T-helper 2 cell treated with Interferon-gamma antibody and Interleukin-4, amounts not matched to agents 100 ng/mL and 5 ng/mL, for 36 hours (primary cell): ENCODE measurements around the gene WDCP. TPM values are rescaled to one million over a fixed set of nuclear protein-coding genes. Genes with fewer than 3 reads are reported as not detected.
"Not testable (repeated sequence)": the region's sequence is repeated elsewhere in the genome, so short reads cannot be mapped to it uniquely, and the experiment has no call there.

Source experiments
- intact Hi-C: fragments of 100-400 bp; cut with micrococcal nuclease; formaldehyde crosslinking; loops from one replicate; pipeline ENCODE4 v1.15.1; 2023
- total RNA-seq: library from RNA; stranded (reverse); gene quantifications from 2 replicates; pipeline ENCODE4 v1.2.3, GENCODE V29; 2022

WDCP gene
- total RNA-seq, 1 donor from 2014 or later = 22.3 TPM

- intact Hi-C loops = no loop called here
Observed at GRCh38 chr2:24024996-24025663, 22.1 kb downstream of the WDCP start.

DNA sequence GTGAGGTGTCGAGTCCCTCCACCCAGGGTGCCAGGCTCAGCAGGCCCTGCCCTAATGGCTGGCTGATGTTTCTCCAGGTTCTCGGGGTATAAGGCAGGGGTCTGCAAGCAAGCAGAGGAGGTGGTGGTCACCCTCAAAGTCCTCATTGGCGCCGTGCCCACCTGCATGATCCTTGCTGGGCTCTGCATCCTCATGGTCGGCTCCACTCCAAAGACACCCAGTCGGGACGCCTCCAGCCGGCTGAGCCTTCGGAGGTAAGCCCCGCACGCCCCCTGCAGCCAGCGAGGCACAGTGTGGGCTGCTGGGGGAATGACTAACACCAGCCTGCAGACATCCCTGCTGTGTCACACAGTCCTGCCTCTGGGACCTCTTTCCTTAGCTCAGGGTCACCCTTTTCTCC lies 23.2 kb downstream of the WDCP start:
- intact Hi-C loops = no loop called here

DNA sequence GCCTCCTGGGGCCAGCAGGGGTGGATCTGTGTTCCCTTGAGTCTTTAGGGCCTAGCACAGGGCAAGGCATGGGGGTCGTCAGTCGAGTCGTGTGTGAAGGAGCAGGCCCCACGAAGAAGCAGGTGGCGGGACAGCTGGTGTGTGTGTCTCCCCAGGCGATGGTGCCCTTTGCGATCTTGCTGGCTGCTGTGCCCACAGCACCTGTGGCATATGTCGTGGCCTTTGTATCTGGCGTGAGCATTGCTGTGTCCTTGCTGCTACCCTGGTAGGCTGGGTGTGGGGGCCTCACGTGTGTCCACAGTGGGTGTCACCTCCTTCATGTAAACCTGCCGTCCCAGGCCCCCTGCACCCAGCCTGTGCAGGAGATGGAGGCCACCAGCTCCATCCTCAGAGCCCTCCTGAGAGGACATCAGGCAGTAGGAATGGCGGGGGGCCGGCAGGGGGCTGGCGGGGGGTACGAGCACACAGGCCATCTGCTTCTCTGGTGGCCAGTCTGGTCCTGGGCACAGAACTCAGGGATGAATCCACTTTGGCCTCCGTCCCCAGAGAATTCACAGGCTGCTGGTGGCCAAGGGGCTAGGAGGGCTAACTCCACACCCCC lies 24.1 kb downstream of the WDCP start:
- intact Hi-C loops = no loop called here

- intact Hi-C loops = no loop called here
Observed at GRCh38 chr2:24022324-24022974, 24.7 kb downstream of the WDCP start.

DNA sequence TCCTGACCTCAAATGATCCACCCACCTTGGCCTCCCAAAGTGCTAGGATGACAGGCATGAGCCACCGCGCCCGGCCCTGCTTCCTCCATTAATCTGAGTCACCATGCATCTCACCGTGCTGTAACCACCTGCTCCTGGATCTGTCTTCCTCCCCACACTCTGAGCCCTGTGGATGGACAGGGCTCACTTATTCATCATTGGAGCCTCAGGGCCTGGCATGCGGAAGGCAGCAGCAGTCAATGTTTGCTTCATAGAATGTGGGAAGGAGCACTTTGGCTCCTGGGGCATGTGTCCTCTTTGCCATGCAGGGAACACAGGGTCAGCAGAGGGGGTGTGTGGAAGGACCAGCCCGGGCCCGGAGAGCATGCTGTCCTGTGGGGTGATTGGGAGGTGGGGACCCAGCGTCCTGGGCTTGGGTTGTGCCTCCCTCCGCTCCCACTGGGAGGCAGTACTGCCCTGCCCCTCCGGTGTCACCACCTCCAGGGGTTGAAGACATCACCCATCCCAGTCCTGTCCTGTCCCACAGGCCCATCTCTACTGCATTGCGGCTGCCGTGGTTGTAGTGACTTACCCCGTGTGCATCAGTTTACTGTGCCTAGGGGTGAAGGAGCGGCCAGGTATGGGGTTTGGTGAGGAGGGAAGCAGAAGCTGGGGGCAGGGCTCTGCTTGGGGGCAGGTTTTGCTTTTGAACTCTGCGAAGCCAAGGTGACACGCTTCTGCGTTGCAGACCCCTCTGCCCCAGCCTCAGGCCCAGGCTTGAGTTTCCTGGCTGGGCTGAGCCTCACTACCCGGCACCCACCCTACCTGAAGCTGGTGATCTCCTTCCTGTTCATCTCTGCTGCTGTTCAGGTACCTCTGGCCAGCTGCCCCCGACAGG lies 25.8 kb downstream of the WDCP start:
- intact Hi-C loops = no loop called here

DNA sequence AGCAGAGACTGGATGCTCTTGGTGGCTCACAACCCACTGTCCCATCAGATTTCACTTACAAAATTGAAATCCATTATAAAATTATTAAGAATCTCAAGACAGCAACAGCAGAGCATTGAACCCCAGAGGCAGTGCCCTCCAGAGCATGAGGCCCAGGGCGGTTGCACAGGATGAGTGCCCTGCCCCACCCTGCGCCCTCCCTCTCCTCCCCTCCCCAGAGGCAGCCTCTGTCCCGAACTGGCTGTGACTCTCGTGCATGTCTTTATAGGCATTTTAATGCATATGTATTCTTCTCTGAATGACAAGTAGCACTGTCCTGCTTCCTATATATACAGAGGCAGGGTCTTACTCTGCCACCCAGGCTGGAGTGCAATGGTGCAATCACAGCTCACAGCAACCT lies 26.9 kb downstream of the WDCP start:
- intact Hi-C loops = no loop called here

DNA sequence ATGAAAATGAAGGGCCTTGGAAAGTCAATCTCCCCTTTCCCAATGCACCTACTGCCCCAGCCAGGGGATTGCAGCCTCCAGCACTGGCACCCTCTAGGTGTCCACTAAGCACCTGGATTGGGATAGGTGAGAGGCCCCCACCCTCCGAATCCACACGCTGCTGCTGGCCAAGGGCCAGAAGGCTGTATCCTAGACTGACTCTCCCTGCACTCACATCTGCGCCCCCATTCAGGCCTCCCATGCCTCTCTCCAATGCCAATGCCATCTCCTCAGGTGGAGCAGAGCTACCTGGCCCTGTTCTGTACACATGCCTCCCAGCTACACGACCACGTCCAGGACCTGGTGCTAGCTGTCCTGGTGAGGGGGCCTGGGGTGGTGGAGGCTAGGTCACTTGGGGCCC lies 27.5 kb downstream of the WDCP start:
- intact Hi-C loops = no loop called here

GRCh38 chr2:24018241-24018640 lies 28.9 kb downstream of the WDCP start:
- intact Hi-C loops = no loop called here

DNA sequence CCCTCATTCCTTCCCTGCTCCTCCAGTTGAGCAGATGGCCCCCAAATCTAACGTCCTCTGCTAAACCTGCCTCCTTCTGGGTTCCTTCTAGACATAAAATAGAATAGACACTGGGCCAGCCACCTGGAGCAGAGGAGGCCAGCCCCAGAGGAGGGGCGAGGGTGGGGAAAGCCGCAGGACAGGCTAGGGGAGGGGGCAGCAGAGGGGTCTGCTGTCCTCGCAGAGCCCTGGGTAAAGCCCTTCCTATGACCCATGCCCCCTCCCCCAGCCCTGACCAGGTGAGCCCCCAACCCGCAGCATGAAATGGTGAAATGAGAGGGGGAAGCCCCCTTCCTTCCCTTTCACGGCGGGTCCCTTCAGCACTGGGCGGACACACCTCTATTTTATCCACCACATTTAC lies 29.5 kb downstream of the WDCP start:
- intact Hi-C loops = no loop called here

GRCh38 chr2:24016853-24017703 lies 30.1 kb downstream of the WDCP start:
- intact Hi-C loops = no loop called here

DNA sequence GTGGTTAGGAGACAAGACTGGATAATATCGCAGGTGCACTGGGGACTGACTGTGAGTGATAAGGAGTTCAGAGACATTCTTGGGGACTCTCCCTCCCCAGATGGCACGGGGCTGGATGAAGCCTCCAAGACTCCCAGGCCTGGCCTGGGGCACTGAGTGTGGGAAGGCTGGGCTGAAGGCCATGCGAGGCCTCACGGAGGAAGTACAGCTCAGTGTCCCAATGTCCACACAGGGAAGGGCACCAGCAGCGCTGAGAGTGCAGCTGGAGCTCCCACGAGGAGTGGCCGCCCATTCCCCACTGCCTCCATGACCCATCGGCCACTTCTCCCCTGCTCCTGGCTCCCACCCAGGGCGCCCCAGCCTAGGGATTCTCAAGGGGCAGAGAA lies 30.8 kb downstream of the WDCP start:
- intact Hi-C loops = no loop called here

DNA sequence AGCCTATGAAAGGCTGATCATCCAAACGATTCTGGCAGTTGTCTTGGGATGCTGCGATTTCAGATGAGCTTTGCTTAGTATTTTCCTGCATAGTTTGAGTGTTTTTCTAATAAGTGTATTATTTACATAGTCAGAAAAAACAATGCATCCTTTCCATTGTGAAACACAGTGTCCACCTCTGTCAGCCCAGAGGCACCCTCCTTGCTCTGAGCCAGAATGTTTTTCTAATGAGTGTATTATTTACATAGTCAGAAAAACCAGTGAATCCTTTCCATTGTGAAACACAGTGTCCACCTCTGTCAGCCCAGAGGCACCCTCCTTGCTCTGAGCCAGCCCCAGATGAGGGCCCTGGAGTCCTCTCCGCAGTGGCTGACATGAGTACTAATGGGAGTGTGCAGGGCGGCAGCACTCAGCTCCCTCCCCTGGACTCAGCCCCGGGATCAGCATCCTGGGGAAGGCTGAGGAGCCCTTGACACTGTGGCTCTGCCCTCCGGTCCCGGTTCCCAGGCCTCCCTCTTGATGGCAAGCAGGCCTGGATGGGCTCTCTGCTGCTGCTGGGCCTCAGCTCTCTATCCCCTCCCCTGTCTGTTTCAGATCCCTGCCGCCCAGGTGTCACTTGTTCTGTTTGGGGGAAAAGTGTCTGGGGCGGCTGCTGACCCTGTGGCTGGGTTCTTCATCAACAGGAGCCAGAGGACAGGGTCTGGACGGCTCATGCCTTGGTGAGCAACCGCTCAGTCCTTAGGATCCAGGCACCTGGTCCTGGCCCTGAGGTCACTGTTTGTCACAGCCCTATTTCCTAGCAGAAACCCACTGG lies 31.4 kb downstream of the WDCP start:
- intact Hi-C loops = no loop called here

DNA sequence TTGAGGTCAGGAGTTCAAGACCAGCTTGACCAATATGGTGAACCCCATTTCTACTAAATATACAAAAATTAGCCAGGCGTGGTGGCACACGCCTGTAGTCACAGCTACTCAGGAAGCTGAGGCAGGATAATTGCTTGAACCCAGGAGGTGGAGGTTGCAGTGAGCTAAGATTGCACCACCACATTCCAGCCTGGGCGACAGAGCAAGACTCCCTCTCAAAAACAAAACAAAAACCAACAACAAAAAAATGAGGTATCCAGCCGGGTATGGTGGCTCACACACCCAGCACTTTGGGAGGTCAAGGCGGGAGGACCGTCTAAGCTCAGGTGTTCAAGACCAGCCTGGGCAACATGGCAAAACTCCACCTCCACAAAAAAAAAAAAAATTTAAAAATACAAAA lies 32.3 kb downstream of the WDCP start:
- intact Hi-C loops = not testable (repeated sequence)

GRCh38 chr2:24012521-24013188 lies 34.5 kb downstream of the WDCP start:
- intact Hi-C loops = no loop called here

- intact Hi-C loops = no loop called here
Observed at GRCh38 chr2:24011250-24012104, 35.7 kb downstream of the WDCP start.

DNA sequence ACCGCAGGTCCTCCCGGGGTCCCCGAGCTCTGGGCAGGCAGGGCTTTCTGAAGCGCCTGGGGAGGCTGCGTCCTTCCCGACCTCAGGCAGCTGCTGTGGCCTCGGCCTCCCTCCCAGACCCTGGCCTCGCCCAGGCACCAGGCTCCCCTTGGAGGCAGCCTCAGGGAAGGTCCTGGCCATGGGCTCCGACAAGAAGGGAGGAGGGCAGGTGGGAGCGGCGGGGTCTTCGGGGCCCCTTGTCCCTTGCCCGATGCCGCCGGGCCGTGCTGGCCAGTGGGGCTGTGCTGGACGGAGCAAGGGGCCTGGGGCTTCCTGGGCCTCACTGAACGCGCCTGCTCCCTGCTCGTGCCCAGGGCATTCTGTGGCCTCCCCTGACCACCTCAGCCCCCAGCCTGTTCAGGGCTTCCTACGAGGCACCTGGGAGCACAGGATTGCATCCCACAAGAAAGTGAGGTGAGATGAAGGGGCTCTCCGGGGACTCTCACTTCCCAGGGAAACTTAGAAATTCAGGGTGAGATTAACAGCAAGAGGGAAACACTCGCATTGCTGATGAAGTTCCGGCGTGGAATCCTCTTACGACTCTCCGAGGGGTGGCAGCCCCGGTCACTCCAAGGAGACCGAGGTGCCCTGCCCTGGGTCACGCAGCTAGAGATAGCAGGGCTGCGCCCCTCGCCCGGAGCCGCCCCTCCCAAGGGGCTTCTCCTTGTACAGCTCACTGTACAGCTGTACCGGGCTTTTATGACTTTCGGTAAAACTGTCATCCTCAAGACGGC lies 36.5 kb downstream of the WDCP start:
- intact Hi-C loops = no loop called here

DNA sequence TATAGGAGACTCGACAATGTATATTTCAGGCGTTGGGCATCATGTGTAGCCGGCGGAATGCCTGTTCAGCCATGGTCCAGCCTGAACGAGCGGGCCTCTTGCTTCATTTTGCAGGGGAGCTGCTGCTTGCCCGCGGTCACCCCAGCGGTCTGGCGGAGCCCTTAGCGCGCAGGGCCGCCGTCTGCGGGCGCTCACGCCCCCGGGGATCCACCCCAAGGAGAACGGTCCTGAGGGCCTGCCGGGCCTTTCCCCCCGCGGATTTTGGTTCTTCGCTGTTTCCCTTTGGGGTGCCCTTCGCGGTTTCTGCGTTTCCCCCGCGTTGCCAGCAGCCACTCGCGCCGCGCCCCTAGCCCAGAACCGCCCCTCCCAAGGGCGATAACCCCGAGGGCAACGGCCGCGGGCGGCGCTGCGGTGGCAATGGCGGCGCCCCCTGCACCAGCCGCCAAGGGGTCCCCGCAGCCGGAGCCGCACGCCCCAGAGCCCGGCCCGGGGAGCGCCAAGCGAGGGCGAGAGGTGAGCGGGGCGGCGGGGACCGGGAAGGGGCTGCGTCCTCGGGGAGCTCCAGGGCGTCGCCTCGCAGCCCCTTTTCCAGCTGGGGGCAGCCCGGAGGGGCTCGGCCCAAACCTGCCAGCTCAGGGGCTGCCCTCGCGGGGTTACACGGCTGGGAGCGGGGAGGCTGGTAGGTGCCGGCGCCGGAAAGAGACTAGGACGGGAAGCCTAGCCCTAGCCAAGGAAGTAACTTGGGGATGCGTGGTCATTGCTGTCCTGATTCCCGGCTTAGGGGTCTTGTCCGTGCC lies 37.3 kb downstream of the WDCP start, which contains the start of gene MFSD2B:
Gene MFSD2B (plus strand): TSS at position 406 of the 797 bp plus-strand sequence. CDS start 12 bp downstream, at position 418.
- intact Hi-C loops = no loop called here
